SK-N-SH (cell line): Measurements from ENCODE around the gene LILRA6. TPM values are rescaled to one million over a fixed set of nuclear protein-coding genes. Genes with fewer than 3 reads are reported as not detected.

ENCODE experiments used
- CTCF ChIA-PET: fragments of 300-600, 350-600 bp; formaldehyde crosslinking; extraction: SDS; loops from one replicate; lab custom pipeline; 2021; lab: Yijun Ruan, JAX
- POLR2A ChIA-PET: fragments of 350-600 bp; sonication (Branson Sonifier 250); formaldehyde crosslinking; extraction: SDS; loops from one replicate; lab custom pipeline; 2020; ENCODE audit warnings: antibody characterized with exemption, inconsistent platforms; lab: Yijun Ruan, JAX
- DNase-seq: peaks from one replicate; pipeline ENCODE4 v3.0.0; 2012
- H2AFZ ChIP-seq: fragments of 200-600 bp; sonication (generic); 2 replicates; pipeline ENCODE4 v1.8.1; 2016; ENCODE audit warnings: antibody characterized with exemption, mild to moderate bottlenecking, low read depth
- H3F3A ChIP-seq: fragments of 200-600 bp; sonication (generic); replicated peaks from 2 replicates; pipeline ENCODE3; 2016; ENCODE audit warnings: antibody characterized with exemption, mild to moderate bottlenecking; ENCODE audit not compliant: insufficient read depth
- H3K27ac ChIP-seq, 2 experiments: fragments of 200-500 bp in 1 of 2; fragments of 200-600 bp in 1 of 2; sonication (Bioruptor generic) in 1 of 2; sonication (generic), shearing (Covaris generic) in 1 of 2; 2 replicates each; pipeline versions ENCODE4 v1.5.1 to v1.6.1; 2014 to 2016; ENCODE audit warnings: low read depth in 2 of 2, inconsistent platforms in 1 of 2, low read length in 1 of 2, mild to moderate bottlenecking in 1 of 2, mixed read lengths in 1 of 2
- H3K27me3 ChIP-seq: fragments of 200-600 bp; sonication (generic), shearing (Covaris generic); 2 replicates; pipeline ENCODE4 v1.6.1; 2016; ENCODE audit warnings: mixed run types; ENCODE audit not compliant: insufficient read depth
- H3K36me3 ChIP-seq, 2 experiments: fragments of 200-500 bp in 1 of 2; fragments of 200-600 bp in 1 of 2; sonication (Bioruptor generic) in 1 of 2; sonication (generic) in 1 of 2; replicated peaks in 1 of 2; 2 replicates each; pipeline versions ENCODE3 to v1.5.1; 2014 to 2016; ENCODE audit warnings: low read length in 1 of 2, mild to moderate bottlenecking in 1 of 2; ENCODE audit not compliant: insufficient read depth in 2 of 2, control insufficient read depth in 1 of 2
- H3K4me1 ChIP-seq, 2 experiments: fragments of 200-500 bp in 1 of 2; fragments of 200-600 bp in 1 of 2; sonication (Bioruptor generic) in 1 of 2; sonication (generic), shearing (Covaris generic) in 1 of 2; 2 replicates each; pipeline versions ENCODE4 v1.5.1 to v1.6.1; 2014 to 2016; ENCODE audit warnings: low read depth in 1 of 2, low read length in 1 of 2, mixed run types in 1 of 2; ENCODE audit not compliant: insufficient read depth in 2 of 2, control insufficient read depth in 1 of 2
- H3K4me2 ChIP-seq: fragments of 200-600 bp; sonication (generic), shearing (Covaris generic); 2 replicates; pipeline ENCODE4 v1.6.1; 2017; ENCODE audit warnings: mixed run types
- H3K4me3 ChIP-seq, 2 experiments: fragments of 200-500 bp in 1 of 2; fragments of 200-600 bp in 1 of 2; sonication (Bioruptor generic) in 1 of 2; sonication (generic), shearing (Covaris generic) in 1 of 2; 2 replicates each; pipeline versions ENCODE4 v1.5.1 to v1.8.1; 2014 to 2016; ENCODE audit warnings: low read depth in 2 of 2, inconsistent platforms in 1 of 2, low read length in 1 of 2, mild to moderate bottlenecking in 1 of 2, mixed read lengths in 1 of 2, moderate library complexity in 1 of 2
- H3K79me2 ChIP-seq: fragments of 200-600 bp; sonication (generic); 2 replicates; pipeline ENCODE4 v1.8.1; 2017; ENCODE audit warnings: mild to moderate bottlenecking; ENCODE audit not compliant: insufficient read depth
- H3K9ac ChIP-seq: fragments of 200-600 bp; sonication (generic); 2 replicates; pipeline ENCODE4 v1.6.1; 2017; ENCODE audit warnings: mixed run types
- H3K9me2 ChIP-seq: fragments of 200-600 bp; sonication (generic); 2 replicates; pipeline ENCODE4 v1.6.1; 2017; ENCODE audit warnings: mixed run types
- H3K9me3 ChIP-seq: fragments of 200-600 bp; sonication (generic); 2 replicates; pipeline ENCODE4 v1.6.1; 2017; ENCODE audit warnings: mixed run types, mild to moderate bottlenecking, moderate library complexity
- H4K20me1 ChIP-seq: fragments of 200-600 bp; sonication (generic); 2 replicates; pipeline ENCODE4 v1.6.1; 2017; ENCODE audit warnings: mild to moderate bottlenecking, mixed run types; ENCODE audit not compliant: insufficient read depth
- CHD2 ChIP-seq: fragments of 150-350 bp; IDR thresholded peaks from 2 replicates; pipeline ENCODE4 v1.6.1; 2018; ENCODE audit warnings: low read length; ENCODE audit not compliant: partially characterized antibody
- IRF3 ChIP-seq: fragments of 150-350 bp; IDR thresholded peaks from 2 replicates; pipeline ENCODE4 v1.6.1; 2016; ENCODE audit warnings: mild to moderate bottlenecking, low read depth, low read length
- JUND ChIP-seq: IDR thresholded peaks from 2 replicates; pipeline ENCODE4 v1.4.0; 2012
- RCOR1 ChIP-seq: fragments of 150-350 bp; IDR thresholded peaks from 2 replicates; pipeline ENCODE4 v1.6.1; 2017; ENCODE audit warnings: antibody characterized with exemption, low read length
- RFX5 ChIP-seq: IDR thresholded peaks from 2 replicates; pipeline ENCODE4 v1.6.1; 2012; ENCODE audit warnings: mild to moderate bottlenecking, improper control_type of control experiment, low read length
- USF1 ChIP-seq: IDR thresholded peaks from 2 replicates; pipeline ENCODE4 v1.4.0; 2012; ENCODE audit warnings: low read depth, borderline replicate concordance
- WGBS: methylation state at CpG from one replicate; pipeline ENCODE4 v1.1.6; 2017; ENCODE audit warnings: low lambda C conversion rate; 5-methylcytosine and 5-hydroxymethylcytosine counted together
- polyA plus RNA-seq, 3 experiments: library from polyadenylated mRNA; depleted of rRNA; stranded (reverse); fragments of >200 nt; gene quantifications; 2 replicates each; pipeline ENCODE4 v1.2.3, GENCODE V29; 2012

Gene LILRA6
- polyA plus RNA-seq, 1 of the 3 experiments (the other 2 are of a cell fraction), result not detected

- POLR2A ChIA-PET, result interaction anchor here (1.0 kb wide), 1 partner anchor 11 kb away, joined by 5 read pairs; no protein-coding TSS in a partner anchor
- DNase-seq, result no peak
- Histone ChIP-seq H3K4me1 (peaks cover 49 to 54% of the 10 kb centered on the region in 2 experiments), H3K9ac (no peak overlapping the region), H3K9me2 (no peaks in the 10 kb centered on the region), H3F3A (peaks cover 72% of the 10 kb centered on the region), H3K27me3 (no peaks in the 10 kb centered on the region), H4K20me1 (peaks cover 90% of the 10 kb centered on the region), H2AFZ (no peak overlapping the region), H3K79me2 (peaks cover 68% of the 10 kb centered on the region), H3K4me2 (peak overlapping the region; percentile 97), H3K36me3 (peaks cover 60 to 70% of the 10 kb centered on the region in 2 experiments), H3K9me3 (no peaks in the 10 kb centered on the region), H3K27ac (no peak overlapping the region), H3K4me3 (no peak overlapping the region)
- WGBS, result 94% methylated on average over 4 of the region's 4 CpGs
- CTCF ChIA-PET, result interaction anchor here (0.9 to 2.0 kb wide), 5 partner anchors 13 to 36 kb away, joined by 3 to 6 read pairs (median 3); no protein-coding TSS in a partner anchor
- TF ChIP-seq JUND (no peak), RFX5 (no peak)
These were observed 37.7 kb downstream of the LILRA6 start for GRCh38 chr19:54204767-54205468.

DNA sequence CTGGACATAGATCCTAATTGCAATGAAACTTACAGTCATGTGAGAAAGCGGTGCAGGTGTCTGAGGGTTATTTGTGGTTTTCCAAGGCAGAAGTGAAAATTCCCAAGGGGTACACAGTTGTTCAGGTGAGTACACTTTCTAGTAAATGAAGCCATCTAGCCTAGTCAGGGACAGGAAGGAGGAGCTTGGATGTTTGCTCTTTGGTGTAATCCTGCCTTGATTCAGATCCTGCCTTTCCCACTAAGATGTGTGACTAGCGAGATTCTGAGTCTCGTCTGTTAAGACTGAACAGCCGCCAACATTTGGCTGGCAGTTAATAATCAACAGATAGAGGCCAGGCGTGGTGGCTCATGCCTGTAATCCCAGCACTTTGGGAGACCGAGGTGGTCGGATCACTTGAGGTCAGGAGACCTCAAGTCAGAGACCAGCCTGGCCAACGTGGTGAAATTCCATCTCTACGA lies 39.4 kb downstream of the LILRA6 start:
- H3K4me3 ChIP-seq, result peak overlapping the region; percentile 0 to 86; a peak in 2 of 4 replicates
- DNase-seq, result no peak
- CTCF ChIA-PET, result interaction anchor here (2.0 kb wide), 1 partner anchor 35 kb away, joined by 6 read pairs; no protein-coding TSS in a partner anchor

More for the DNA sequence above, 39.4 kb downstream of the LILRA6 start:
- Histone ChIP-seq H3K9me2 (no peaks in the 10 kb centered on the region), H4K20me1 (peaks cover 72% of the 10 kb centered on the region), H3K4me2 (peak overlapping the region; percentile 97), H3K9me3 (no peaks in the 10 kb centered on the region), H3K79me2 (peaks cover 64% of the 10 kb centered on the region), H2AFZ (no peak overlapping the region), H3K4me1 (peaks cover 36 to 37% of the 10 kb centered on the region in 2 experiments), H3K36me3 (peaks cover 60 to 65% of the 10 kb centered on the region in 2 experiments), H3K27me3 (no peaks in the 10 kb centered on the region), H3K9ac (peak overlapping the region; percentile 85), H3F3A (peaks cover 56% of the 10 kb centered on the region), H3K27ac (peak overlapping the region in 1 of 2 experiments; percentile 4; a peak in 1 of 4 replicates)
- TF ChIP-seq CHD2 (no peak), USF1 (no peak), IRF3 (no peak), RCOR1 (no peak), RFX5 (no peak)
- POLR2A ChIA-PET, result interaction anchor here (4.8 kb wide), 1 partner anchor 7 kb away, joined by 27 read pairs; no protein-coding TSS in a partner anchor
- 64% methylated on average over 9 of the region's 9 CpGs for WGBS
